Vagina (tissue), 2 donors: ENCODE results near the gene FCHO2. TPM values are rescaled to one million over a fixed set of nuclear protein-coding genes. Genes with fewer than 3 reads are reported as not detected.
"Not testable (repeated sequence)": the region's sequence is repeated elsewhere in the genome, so short reads cannot be mapped to it uniquely, and the experiment has no call there.

ENCODE experiments used
- DNase-seq, 2 donors: peaks; one replicate each; pipeline ENCODE4 v3.0.0-alpha.2; 2017; ENCODE audit errors: extremely low spot score in 2 of 2
- H3K27ac ChIP-seq: fragments of 200-600 bp; sonication (generic); one replicate; pipeline ENCODE4 v1.5.1; 2019
- H3K27me3 ChIP-seq: fragments of 200-600 bp; sonication (generic); one replicate; pipeline ENCODE4 v1.5.1; 2019
- H3K36me3 ChIP-seq, 2 donors: fragments of 200-600 bp; sonication (generic); one replicate each; pipeline ENCODE4 v1.5.1; 2017 to 2019
- H3K4me1 ChIP-seq: fragments of 200-600 bp; sonication (generic); one replicate; pipeline ENCODE4 v1.5.1; 2019
- H3K4me3 ChIP-seq, 2 donors: fragments of 200-600 bp; sonication (generic); 1 replicate in 1 of 2; 2 replicates in 1 of 2; pipeline ENCODE4 v1.5.1; 2016 to 2019
- H3K9me3 ChIP-seq: fragments of 200-600 bp; sonication (generic); one replicate; pipeline ENCODE4 v1.5.1; 2019
- CTCF ChIP-seq, 3 experiments: fragments of 450-650 bp in 2 of 3; fragments of 200-600 bp in 1 of 3; sonication (generic) in 1 of 3; IDR thresholded peaks; one replicate each; pipeline ENCODE4 v1.5.1; 2017 to 2019; ENCODE audit warnings: antibody characterized with exemption in 3 of 3, mild to moderate bottlenecking in 2 of 3, moderate library complexity in 2 of 3
- POLR2A ChIP-seq, 2 donors: fragments of 450-650 bp; IDR thresholded peaks; one replicate each; pipeline ENCODE4 v1.6.1; 2017; ENCODE audit warnings: antibody characterized with exemption in 2 of 2, mild to moderate bottlenecking in 2 of 2, moderate library complexity in 2 of 2
- POLR2AphosphoS5 ChIP-seq, 2 donors: sonication (generic); formaldehyde crosslinking; IDR thresholded peaks; one replicate each; pipeline ENCODE4 v1.9.0; 2017; ENCODE audit warnings: antibody characterized with exemption in 2 of 2, mild to moderate bottlenecking in 2 of 2, low read depth in 1 of 2; ENCODE audit not compliant: insufficient read depth in 1 of 2
- intact Hi-C: fragments of 100-400 bp; cut with DNase I; formaldehyde crosslinking; loops from one replicate; pipeline ENCODE4 v1.15.1; 2023
- total RNA-seq: library from RNA; depleted of rRNA; stranded (reverse); fragments of >200 nt; gene quantifications from one replicate; pipeline ENCODE4 v1.2.3, GENCODE V29; 2016

The FCHO2 gene
- total RNA-seq, 1 donor from 2014 or later = 32.9 TPM

GRCh38 chr5:73022471-73023169 is 66.8 kb downstream of the FCHO2 start:
- no peak for DNase-seq
- Histone ChIP-seq H3K36me3 (peaks cover 0 to 8% of the 10 kb centered on the region in 2 donors), H3K27ac (no peak overlapping the region), H3K4me1 (peaks cover 17% of the 10 kb centered on the region), H3K4me3 (no peak overlapping the region), H3K9me3 (no peaks in the 10 kb centered on the region), H3K27me3 (no peaks in the 10 kb centered on the region)
- intact Hi-C loops = no loop called here
- TF ChIP-seq POLR2AphosphoS5 (IDR thresholded peaks at IDR 0.05; ENCODE audit: insufficient read depth in 1 of 2, low read depth in 1 of 2) = no peak
- no peak for TF ChIP-seq POLR2A (IDR thresholded peaks at IDR 0.05)
- TF ChIP-seq CTCF (IDR thresholded peaks at IDR 0.05) = no peak

- H3K27ac ChIP-seq, intact Hi-C loops, DNase-seq, H3K4me3 ChIP-seq, H3K9me3 ChIP-seq, H3K27me3 ChIP-seq: not testable (repeated sequence)
- Histone ChIP-seq H3K4me1 (peaks cover 17% of the 10 kb centered on the region), H3K36me3 (peaks cover 0 to 10% of the 10 kb centered on the region in 2 donors)
Observed at GRCh38 chr5:73024946-73025544, 69.2 kb downstream of the FCHO2 start.

GRCh38 chr5:73027361-73027760 is 71.5 kb downstream of the FCHO2 start:
- peaks cover 0 to 10% of the 10 kb centered on the region in 2 donors for H3K36me3 ChIP-seq
- H3K27me3 ChIP-seq = no peaks in the 10 kb centered on the region
- no peaks in the 10 kb centered on the region for H3K9me3 ChIP-seq
- intact Hi-C loops = no loop called here
- TF ChIP-seq POLR2AphosphoS5 (IDR thresholded peaks at IDR 0.05; ENCODE audit: insufficient read depth in 1 of 2, low read depth in 1 of 2) = no peak
- no peak for TF ChIP-seq CTCF (IDR thresholded peaks at IDR 0.05)
- TF ChIP-seq POLR2A (IDR thresholded peaks at IDR 0.05) = no peak
- DNase-seq = no peak
- peaks cover 31% of the 10 kb centered on the region for H3K4me1 ChIP-seq
- no peak overlapping the region for H3K4me3 ChIP-seq
- no peak overlapping the region for H3K27ac ChIP-seq

- Histone ChIP-seq H3K4me3 (no peak overlapping the region), H3K27ac (no peak overlapping the region), H3K36me3 (peaks cover 0 to 10% of the 10 kb centered on the region in 2 donors), H3K27me3 (no peaks in the 10 kb centered on the region), H3K4me1 (peaks cover 26% of the 10 kb centered on the region), H3K9me3 (no peaks in the 10 kb centered on the region)
- intact Hi-C loops = no loop called here
- DNase-seq = no peak
- TF ChIP-seq POLR2A (IDR thresholded peaks at IDR 0.05) = no peak
- no peak for TF ChIP-seq POLR2AphosphoS5 (IDR thresholded peaks at IDR 0.05; ENCODE audit: insufficient read depth in 1 of 2, low read depth in 1 of 2)
- no peak for TF ChIP-seq CTCF (IDR thresholded peaks at IDR 0.05)
Observed at GRCh38 chr5:73027816-73028215, 72.0 kb downstream of the FCHO2 start.

GRCh38 chr5:73028991-73029595 is 73.3 kb downstream of the FCHO2 start:
- no peak for DNase-seq
- no peaks in the 10 kb centered on the region for H3K27me3 ChIP-seq
- intact Hi-C loops = no loop called here

More at GRCh38 chr5:73028991-73029595, 73.3 kb downstream of the FCHO2 start:
- Histone ChIP-seq H3K4me1 (peaks cover 21% of the 10 kb centered on the region), H3K27ac (no peak overlapping the region), H3K4me3 (no peak overlapping the region), H3K9me3 (no peaks in the 10 kb centered on the region), H3K36me3 (peaks cover 0 to 10% of the 10 kb centered on the region in 2 donors)
- TF ChIP-seq POLR2AphosphoS5 (IDR thresholded peaks at IDR 0.05; ENCODE audit: insufficient read depth in 1 of 2, low read depth in 1 of 2) (no peak), POLR2A (IDR thresholded peaks at IDR 0.05) (no peak), CTCF (IDR thresholded peaks at IDR 0.05) (no peak)
